Fibroblast of lung (primary cell): Measurements from ENCODE around the gene HSFY2.
"Not testable (repeated sequence)": the region's sequence is repeated elsewhere in the genome, so short reads cannot be mapped to it uniquely, and the experiment has no call there.

ENCODE experiments used
- EZH2 ChIP-seq: IDR thresholded peaks from 2 replicates; pipeline ENCODE4 v1.5.1; 2012; ENCODE audit warnings: low read length, control low read depth, mild to moderate bottlenecking; ENCODE audit errors: missing control alignments
- TF ChIP-seq, protein P1 (sequence below), 2 donors: IDR thresholded peaks in 1 of 2; conservative IDR thresholded peaks in 1 of 2; 1 replicate in 1 of 2; 2 replicates in 1 of 2; pipeline ENCODE4 v1.5.1; 2011 to 2012; ENCODE audit warnings: low read length in 2 of 2, control low read depth in 1 of 2, inconsistent platforms in 1 of 2, low read depth in 1 of 2, mild to moderate bottlenecking in 1 of 2

GRCh38 chrY:18788757-18789406, 15.3 kb upstream of the HSFY2 start:
- TF ChIP-seq, protein P1, sequence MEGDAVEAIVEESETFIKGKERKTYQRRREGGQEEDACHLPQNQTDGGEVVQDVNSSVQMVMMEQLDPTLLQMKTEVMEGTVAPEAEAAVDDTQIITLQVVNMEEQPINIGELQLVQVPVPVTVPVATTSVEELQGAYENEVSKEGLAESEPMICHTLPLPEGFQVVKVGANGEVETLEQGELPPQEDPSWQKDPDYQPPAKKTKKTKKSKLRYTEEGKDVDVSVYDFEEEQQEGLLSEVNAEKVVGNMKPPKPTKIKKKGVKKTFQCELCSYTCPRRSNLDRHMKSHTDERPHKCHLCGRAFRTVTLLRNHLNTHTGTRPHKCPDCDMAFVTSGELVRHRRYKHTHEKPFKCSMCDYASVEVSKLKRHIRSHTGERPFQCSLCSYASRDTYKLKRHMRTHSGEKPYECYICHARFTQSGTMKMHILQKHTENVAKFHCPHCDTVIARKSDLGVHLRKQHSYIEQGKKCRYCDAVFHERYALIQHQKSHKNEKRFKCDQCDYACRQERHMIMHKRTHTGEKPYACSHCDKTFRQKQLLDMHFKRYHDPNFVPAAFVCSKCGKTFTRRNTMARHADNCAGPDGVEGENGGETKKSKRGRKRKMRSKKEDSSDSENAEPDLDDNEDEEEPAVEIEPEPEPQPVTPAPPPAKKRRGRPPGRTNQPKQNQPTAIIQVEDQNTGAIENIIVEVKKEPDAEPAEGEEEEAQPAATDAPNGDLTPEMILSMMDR (conservative IDR thresholded peaks at IDR 0.05 in 1 of 2, IDR thresholded peaks at IDR 0.05 in 1 of 2; ENCODE audit: low read depth in 1 of 2, low read length in 2 of 2): not testable (repeated sequence)
- not testable (repeated sequence) for TF ChIP-seq EZH2
